Gastroesophageal sphincter (tissue), 3 donors: ENCODE measurements around the gene CYP3A4.

Source experiments
- POLR2A ChIP-seq, 2 donors: fragments of 450-650 bp; IDR thresholded peaks; one replicate each; pipeline ENCODE4 v1.6.1; 2017; ENCODE audit warnings: antibody characterized with exemption in 2 of 2, mild to moderate bottlenecking in 2 of 2, moderate library complexity in 1 of 2
- TF ChIP-seq, protein P1 (sequence below), 4 experiments: fragments of 200-600 bp in 2 of 4; fragments of 450-650 bp in 2 of 4; sonication (generic) in 1 of 4; IDR thresholded peaks; one replicate each; pipeline ENCODE4 v1.5.1; 2017 to 2019; ENCODE audit warnings: antibody characterized with exemption in 4 of 4, mild to moderate bottlenecking in 2 of 4, moderate library complexity in 2 of 4

DNA sequence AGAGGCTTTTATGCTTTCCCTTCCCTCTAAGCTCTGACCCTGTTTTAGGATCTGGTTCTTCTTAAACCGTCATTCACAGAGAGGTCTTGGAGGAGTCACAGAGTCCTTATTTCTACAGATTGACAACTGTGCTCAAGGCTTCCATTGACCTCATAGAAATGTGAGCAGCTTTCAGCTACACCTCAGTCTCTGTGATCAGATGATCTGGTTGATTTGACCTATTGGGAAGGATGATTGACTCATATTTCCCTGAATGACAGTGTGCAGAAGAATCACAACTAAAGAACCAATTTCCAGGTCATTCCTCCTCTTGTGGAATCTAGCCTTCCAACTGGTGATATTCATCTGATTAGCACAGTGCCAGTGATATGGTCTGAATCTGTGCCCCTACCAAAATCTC, 3.4 kb downstream of the CYP3A4 start:
- TF ChIP-seq, protein P1, sequence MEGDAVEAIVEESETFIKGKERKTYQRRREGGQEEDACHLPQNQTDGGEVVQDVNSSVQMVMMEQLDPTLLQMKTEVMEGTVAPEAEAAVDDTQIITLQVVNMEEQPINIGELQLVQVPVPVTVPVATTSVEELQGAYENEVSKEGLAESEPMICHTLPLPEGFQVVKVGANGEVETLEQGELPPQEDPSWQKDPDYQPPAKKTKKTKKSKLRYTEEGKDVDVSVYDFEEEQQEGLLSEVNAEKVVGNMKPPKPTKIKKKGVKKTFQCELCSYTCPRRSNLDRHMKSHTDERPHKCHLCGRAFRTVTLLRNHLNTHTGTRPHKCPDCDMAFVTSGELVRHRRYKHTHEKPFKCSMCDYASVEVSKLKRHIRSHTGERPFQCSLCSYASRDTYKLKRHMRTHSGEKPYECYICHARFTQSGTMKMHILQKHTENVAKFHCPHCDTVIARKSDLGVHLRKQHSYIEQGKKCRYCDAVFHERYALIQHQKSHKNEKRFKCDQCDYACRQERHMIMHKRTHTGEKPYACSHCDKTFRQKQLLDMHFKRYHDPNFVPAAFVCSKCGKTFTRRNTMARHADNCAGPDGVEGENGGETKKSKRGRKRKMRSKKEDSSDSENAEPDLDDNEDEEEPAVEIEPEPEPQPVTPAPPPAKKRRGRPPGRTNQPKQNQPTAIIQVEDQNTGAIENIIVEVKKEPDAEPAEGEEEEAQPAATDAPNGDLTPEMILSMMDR (IDR thresholded peaks at IDR 0.05), result no peak
- no peak for TF ChIP-seq POLR2A (IDR thresholded peaks at IDR 0.05)
